Measurements from ENCODE around the gene F2R.
"Not testable (repeated sequence)": the region's sequence is repeated elsewhere in the genome, so short reads cannot be mapped to it uniquely, and the experiment has no call there.

The F2R gene

DNA sequence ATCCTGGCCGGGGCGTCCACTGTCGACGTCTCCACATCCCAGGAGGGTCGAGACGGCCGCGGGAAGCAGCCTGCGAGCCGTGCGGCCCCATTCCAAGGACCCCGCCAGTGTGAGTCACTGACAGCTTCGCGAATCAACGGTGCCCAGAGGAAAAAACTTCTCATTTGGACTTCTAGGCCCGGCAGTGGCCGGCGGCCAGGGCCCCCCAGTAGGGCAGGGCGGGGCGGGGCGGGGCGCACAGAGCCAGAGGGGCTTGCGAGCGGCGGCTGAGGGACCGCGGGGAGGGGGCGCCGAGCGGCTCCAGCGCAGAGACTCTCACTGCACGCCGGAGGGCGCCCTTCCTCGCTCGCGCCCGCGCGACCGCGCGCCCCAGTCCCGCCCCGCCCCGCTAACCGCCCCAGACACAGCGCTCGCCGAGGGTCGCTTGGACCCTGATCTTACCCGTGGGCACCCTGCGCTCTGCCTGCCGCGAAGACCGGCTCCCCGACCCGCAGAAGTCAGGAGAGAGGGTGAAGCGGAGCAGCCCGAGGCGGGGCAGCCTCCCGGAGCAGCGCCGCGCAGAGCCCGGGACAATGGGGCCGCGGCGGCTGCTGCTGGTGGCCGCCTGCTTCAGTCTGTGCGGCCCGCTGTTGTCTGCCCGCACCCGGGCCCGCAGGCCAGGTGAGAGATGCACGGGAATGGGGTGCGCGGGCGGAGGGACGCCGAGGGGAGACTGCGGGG, at the start of gene F2R:
Gene F2R (plus strand): TSS at position 391 of the 720 bp plus-strand sequence. CDS start 182 bp downstream, at position 573.
- peak; percentile 83 for DNase-seq

DNA sequence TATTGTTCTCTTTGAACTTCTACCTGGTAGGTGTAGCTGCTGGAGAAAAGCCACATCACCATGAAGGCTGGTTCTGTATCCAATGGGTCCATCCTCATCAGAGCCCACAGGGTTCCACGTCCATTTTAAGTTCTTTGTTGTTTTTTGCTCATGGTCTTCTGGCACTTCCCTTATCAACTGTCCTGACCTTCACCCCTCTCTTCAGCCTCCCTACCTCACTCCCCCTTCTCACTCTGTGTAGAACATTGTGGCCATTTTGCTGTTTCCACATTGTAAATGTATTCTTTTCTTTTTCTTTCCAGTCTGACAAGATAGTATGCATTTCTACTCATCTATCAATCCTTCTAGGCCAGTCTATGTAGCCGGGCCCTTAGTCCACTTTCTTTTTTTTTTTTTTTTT, 48.4 kb upstream of the F2R start:
- no peak for DNase-seq

DNA sequence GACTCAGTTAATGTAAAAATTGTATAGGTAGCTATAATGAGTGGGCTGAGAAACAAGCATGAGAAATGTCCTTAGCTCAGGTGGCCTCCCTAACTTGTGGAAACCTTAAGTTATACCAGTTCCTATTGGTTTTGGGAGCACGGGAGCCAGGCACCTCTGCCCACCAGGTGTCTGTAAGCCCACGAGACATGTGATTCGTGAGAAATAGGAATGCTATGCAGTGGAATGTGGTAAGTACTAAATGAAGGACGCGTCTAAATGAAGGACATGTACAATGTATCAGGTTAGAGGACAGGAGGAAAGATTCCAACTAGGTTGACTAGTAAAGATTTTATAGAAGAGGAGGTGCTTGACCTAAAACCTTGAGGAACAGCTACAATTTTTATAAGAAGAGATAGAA, 46.7 kb upstream of the F2R start:
- DNase-seq: no peak

DNA sequence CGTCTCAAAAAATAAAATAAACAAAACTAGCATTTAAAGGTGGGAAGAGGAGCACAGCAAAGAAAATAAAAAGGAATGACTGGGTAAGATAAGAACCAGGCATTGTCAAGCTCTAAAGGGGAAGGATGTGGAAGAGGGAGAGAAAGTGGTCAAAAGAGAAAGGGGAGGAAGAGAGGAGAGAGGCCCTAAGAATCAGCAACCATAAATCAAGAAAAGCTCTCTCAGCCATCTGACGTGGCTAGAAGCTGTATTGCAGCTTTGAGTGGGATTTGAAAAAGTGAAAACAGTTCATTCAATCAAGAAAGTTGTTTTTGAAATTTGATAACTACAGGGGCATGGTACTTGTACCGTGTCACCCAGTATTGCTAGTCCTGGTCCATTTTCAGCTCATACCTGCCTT, 45.4 kb upstream of the F2R start:
- DNase-seq: no peak

DNA sequence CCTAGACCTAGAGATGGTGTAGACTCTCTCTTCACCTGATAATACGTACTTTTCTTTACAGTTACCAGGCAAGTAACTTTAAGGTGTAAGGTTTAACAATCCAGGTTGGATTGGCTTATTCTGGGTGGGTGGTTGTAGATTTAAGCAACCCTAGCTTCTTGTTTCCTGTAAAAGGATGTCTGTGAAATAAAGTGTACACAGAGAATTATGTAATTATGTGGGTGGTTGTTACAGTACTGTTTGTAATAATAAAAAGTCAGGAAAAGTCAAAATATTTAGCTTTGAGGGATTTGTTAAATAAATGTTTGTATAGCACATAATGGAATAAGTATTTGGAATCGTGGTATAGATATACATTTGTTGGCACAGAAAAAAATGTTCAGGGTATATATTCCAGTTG, 43.7 kb upstream of the F2R start:
- no peak for DNase-seq

DNA sequence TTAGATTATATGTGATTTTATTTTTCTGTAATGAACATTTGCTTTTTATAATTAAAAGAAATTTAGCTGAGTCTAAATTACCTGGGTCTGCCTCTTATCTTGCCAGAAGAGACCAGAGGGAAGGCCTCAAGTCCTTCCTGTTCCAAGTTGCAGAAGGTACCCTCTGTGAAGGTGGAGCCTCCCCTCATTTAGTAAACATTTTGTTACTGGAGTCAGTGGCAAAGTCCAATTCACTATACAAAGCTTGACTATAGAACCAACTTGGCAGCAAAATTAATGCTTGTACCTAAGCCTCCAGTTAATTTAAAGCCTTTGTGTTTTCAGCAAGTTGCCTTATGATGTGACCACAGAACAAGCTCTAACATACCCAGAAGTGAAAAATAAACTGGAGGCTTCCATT, 42.8 kb upstream of the F2R start:
- no peak for DNase-seq

DNA sequence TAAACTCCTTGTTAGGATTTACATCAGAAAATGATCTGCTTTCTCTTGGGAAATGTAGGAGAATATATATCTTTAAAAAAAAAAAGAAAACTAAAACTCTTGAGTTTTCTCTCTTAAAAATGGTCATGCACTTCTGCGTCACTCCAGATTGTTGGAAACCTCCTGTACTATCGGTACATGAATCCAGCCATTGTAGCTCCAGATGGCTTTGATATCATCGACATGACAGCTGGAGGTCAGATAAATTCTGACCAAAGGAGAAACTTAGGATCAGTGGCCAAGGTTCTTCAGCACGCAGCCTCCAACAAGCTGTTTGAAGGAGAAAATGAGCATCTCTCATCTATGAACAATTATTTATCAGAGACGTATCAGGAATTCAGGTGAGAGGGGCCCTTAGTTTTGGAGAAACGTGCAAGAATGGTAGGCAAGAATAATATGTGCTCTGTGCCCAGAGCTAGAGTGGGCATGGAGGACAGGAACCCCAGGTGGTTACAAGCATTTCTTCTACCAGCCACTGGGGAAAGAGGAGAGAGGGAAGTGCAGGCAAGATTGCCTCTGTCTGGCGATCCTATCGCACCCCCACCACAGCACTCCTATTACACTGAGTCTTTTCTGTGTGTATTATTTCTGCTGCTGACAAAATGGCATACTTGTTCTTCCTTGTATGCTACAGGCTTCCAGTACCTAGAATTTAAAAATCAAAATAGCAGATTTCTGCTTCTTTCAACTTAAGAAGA, 41.4 kb upstream of the F2R start:
- DNase-seq: no peak

DNA sequence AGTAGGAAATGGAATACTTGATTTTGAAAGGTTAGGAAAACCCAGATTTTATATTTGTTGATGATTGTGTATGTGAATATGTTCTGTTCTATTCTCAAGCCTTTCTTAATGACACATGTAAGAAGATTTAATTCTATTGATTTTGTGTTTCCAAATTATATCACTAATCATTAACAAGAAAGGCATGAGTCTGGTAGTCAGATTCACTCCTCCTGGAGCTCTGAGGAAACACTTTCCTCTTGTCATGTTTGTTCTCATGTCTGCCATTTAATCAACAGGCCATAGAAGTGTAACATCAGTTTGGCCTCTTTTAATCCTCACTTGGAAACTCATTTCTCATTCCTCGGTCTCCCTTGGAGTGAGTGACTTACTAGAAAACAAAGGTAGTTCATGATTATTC, 40.6 kb upstream of the F2R start:
- no peak for DNase-seq

DNA sequence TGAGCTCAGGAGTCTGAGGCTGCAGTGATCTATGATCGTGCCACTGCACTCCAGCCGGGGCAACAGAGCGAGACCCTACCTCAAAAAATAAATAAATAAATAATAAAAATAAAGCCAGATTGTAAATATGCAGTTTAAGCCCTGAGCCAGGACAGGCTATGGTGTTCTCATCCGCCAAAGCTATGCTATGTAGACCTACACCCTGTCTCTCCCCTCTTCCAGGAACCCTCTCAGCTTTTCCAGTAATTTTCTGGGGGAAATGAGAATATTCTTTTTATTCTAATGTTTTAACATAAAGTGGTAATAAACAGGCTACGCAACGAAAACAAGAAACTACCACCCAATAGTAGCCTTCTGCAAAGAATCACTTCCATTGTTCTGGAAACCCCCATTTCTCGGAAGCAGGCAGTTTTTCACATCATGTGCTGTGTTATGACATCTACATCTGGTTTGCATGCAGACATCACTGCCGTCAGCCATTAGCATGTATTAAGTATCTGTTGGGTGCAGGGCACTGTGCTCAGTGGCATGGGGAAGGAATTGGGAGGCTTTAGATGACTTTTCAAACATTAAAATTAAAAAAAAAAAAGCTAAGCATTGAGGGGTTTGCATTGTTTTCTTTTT, 38.0 kb upstream of the F2R start:
- no peak for DNase-seq

DNA sequence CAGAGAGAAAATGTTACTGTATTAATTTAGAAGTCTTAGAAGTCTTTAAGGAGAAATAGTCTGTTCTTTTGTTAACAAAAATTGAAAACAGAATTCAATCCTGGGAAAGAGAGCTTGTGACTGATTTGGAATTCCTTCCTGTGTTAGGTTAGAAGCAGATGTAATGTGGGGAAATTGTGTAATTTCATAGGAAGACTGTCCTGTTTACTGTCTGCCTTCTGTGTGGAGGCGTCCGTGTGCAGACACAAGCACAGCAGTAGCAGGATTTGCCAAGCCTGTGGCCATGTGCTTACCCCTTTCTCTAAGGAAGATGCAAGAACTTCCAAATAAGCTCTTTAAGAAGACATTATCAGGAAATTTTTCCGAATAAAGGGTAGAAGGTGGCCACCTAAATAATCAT, 36.7 kb upstream of the F2R start:
- no peak for DNase-seq

DNA sequence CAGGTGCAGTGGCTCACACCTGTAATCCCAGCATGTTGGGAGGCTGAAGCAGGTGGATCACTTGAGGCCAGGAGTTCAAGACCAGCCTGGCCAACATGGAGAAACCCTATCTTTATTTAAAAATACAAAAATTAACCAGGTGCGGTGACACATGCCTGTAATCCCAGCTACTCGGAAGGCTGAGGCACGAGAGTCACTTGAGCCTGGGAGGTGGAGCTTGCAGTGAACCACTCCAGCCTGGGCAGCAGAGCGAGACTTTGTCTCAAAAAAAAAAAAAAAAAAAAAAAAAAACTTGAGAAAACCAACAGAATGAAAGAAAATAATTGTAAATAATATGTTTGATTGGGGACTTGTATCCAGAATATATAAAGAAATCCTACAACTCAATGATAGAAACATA, 35.1 kb upstream of the F2R start:
- not testable (repeated sequence) for DNase-seq

DNA sequence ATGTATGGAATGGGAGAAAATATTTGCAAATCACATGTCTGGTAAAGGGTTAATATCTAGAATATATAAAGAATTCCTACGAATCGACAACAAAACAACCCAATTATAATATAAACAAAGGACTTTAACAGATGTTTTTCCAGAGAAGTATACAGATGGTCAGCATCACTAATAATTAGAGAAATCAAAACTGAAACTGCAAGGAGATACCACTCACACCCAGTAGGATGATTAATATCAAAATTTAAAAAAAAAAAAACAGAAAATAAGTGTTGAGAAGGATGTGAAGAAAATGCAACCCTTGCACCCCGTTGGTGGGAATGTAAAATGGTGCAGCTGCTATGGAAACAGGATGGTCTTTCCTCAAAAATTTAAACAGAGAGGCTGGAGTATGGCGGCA, 34.6 kb upstream of the F2R start:
- no peak for DNase-seq

DNA sequence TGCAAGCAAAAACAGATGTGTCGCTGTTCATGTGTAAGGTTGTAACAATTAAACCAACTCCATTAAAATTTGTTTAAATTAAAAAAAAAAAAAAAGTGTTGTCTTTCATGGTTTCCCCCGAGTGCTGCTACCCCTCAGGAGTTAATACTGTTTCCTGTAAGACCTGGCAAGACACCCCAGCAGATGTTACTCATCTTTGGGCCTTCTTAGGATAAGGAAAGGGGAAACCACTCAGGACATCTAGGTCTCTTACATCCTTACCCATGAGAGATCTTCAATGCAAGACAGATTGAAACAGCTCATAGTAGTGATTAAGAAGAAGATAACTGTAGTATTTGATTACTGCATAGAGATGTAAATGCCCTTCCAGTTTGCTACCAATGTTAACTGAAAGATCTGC, 33.5 kb upstream of the F2R start:
- DNase-seq: no peak

DNA sequence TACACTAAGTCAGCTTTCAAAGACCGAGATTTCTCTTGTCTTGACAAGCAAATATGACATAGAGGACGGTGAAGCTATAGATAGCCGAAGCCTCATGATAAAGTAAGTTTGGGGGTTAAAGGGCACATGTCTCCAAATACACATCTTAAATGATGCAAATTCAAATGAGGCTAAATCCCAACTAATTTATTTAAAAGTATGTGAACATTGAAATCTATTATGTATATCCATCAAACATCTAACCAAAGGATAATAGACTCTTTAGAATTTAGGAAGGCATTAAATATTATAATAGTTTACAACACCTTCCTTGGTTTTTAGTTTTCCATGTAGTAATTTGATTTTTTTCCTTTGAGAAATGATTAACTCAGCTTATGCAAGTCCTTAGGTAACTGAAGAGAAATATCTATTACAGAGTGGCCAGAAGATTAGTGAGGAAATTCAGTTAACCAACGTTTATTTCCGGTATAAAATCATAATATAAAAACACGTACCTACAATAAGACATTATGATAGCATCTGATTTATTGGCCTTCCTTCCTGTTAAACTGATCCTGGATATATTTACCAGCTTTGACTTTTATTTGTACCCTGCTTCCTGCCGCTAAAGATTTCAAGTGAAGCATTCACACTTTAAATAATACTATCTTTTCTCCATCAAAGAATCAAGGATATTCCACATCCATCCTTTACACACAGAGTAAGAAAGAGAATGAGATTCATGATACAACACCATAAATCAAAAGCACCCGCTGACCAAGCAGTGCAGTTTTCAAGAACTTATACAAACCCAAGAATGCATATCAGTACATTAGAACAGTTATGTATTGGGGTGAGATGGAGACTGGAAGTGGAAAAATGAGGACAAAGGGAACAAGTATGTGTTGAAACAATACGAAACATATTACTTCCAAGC, 31.9 kb upstream of the F2R start:
- DNase-seq: no peak

DNA sequence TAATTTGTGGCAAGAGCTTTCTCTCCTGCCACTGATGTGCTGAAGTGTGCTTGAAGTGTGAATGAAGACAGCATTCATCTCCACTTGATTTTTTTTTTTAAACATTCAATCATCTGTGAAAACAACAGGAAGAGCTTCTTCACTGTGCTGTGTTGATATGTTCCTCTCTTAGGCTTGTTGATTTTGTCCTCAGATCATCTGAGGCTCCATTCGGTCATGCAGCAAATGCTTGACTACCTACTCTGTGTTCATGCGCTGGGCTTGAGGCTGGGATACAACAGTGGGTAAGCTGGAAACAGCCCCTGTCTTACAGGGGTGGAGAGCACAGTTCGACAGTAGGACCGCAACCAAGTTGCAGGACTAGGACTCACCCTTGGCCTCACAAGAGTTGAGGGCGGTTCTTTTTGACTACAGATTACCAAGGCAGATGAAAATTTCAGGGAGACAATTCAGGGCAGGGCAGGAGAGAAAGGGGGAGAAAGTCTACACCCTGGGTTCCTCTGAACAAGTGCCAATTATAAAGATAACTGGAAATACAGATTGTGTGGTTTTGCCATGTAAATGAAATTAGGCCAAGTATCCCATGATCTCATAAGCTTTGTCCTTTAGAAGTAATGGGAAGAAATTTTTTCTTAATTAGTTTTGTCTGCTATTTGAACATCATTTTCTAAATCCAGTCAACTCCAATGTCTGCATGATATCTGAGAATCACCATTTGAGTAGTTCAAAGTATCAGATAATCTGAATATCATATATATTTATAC, 31.0 kb upstream of the F2R start:
- no peak for DNase-seq

DNA sequence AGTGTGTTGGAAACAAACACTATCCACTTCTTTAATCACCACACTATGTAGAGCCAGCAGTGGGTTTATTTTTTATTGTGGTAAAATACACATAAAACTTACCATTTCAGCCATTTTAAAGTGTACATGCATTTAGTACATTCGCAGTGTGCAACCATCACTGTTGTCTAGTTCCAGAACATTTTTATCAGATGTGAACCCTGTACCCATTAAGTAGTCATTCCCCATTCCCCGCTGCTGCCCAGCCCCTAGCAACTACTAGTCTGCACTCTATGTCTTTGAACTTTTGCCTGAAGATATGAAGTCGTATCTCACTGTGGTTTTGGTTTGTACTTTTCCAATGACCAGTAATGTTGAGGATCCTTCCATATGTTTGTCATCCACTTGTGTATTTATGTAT, 30.2 kb upstream of the F2R start:
- DNase-seq: no peak

DNA sequence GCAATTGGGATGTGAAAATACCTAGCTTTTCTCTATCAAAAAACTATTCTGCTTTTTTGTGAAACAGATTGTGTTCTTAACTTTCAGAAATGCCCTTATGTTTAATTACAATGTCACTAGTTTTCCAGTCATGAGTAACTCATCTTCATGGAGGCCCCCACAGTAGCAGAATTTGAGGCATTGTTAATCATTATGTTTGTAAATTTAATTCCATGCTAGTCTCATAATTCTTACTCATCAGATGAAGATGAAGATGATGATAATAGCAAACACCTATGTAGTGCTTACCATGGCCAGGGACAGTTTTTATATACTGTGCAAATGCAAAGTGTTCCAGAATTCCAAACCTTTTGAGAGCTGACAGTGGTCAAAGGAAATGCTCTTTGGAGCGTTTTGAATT, 27.7 kb upstream of the F2R start:
- no peak for DNase-seq

DNA sequence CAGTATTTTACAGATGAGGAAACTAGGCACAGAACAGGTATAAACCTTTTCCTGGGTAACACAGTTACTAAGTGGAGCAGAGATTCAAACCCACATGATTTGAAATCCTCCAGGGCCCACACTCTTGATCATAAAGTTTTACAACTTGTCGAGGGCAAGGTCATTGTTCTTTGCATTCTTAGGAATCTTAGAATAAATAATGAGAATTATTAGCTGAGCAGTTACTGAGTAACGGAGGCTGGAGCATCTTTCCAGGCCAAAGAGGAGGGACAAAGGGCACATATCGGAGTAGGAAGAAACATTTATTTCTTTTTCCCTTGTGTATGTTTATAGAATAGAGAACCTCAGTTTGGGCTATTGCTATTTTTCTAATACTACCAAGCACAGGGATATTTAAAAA, 27.1 kb upstream of the F2R start:
- DNase-seq: no peak

DNA sequence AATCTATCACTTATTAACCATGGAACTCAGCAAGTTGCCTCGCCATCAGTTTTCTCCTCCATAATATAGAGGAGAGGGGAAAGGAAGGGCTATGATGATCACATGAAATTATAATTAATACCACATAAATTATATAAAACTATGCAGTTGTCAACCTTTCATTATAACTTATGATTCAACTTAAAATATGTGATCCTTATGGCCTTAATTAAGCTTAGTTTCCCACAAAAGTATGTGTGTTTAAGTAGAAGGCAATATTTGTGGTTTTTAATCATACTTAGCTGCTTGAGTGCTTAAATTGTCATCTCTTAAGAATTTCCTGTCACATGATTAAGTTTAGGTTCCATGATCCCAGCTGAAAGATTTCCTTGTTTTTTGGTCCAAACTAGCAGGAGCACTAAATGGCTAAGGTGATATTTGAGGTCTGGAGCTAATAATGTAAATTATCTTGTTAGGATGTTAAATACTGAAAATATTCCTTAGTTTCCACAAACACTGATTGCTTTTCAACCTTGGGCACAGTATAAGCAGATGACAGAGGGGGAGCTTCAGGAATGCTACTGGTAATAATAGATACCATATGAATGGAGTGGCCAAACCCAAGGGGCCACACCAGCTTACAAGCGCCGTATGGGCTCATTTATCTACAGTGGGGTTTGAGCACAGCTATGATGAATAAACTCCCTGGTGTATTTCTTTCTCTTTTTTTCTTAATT, 26.4 kb upstream of the F2R start:
- no peak for DNase-seq

DNA sequence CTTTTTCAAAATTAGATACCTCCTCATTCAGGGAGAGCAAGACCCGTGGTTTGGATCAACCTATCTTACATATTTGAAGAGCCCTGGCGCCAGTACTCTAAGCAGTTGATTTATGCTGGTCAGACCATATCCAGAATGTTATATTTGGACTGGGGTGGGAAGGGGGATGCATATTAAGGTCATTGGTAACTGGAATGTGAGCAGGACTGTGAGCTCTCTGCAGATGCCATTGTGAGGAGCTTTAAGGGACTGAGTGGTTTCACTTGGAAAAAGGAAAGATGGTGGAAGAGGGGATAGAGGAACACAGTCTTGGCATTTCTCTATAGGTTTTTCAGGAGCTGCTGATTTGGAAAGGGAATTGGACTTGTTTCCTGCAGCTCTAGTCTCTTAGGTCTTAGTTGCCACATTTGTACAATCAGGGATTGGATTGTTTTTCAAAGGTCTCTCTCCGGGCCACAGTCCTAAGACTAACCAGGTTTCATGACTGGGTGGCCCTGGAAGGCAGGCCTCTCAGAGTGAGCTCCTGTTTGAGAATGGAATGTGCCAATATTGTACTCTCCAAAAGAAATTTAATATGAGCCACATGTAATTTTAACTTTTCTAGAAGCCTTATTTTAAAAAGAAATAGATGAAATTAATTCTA, 25.8 kb upstream of the F2R start:
- no peak for DNase-seq

Data from right hindlimb (tissue), 1 donor.